H1 (cell line): ENCODE measurements around the gene CACNA1C. TPM values are rescaled to one million over a fixed set of nuclear protein-coding genes. Genes with fewer than 3 reads are reported as not detected.

Source experiments
- CTCF ChIA-PET: fragments of 300-600 bp; sonication (Branson Sonifier 250); formaldehyde crosslinking; loops from one replicate; lab custom pipeline; 2021; ENCODE audit not compliant: partially characterized antibody; lab: Charles Lee
- POLR2A ChIA-PET: fragments of 300-600 bp; sonication (Branson Sonifier 250); formaldehyde crosslinking; loops from one replicate; lab custom pipeline; 2021; ENCODE audit warnings: inconsistent platforms; ENCODE audit not compliant: partially characterized antibody; lab: Charles Lee
- DNase-seq, 2 experiments: peaks; one replicate each; pipeline versions ENCODE4 v3.0.0 to v3.0.0-alpha.2; 2010 to 2022; ENCODE audit warnings: low spot score in 2 of 2, low read depth in 1 of 2, mixed read lengths in 1 of 2
- FAIRE-seq: peaks from 2 replicates; lab custom pipeline; 2011; peaks lifted over from hg19 to GRCh38; lab: Jason Lieb, UNC
- H2AFZ ChIP-seq: 2 replicates; pipeline ENCODE4 v1.8.1; 2012; ENCODE audit warnings: low read length, inconsistent platforms
- H2AK5ac ChIP-seq: 2 replicates; pipeline ENCODE4 v1.6.1; 2013; ENCODE audit warnings: low read depth, low read length
- H2BK120ac ChIP-seq: replicated peaks from 2 replicates; pipeline ENCODE3; 2013; ENCODE audit warnings: low read depth, low read length, inconsistent platforms
- H2BK12ac ChIP-seq: 2 replicates; pipeline ENCODE4 v1.6.1; 2013; ENCODE audit warnings: low read depth, low read length
- H2BK15ac ChIP-seq: 2 replicates; pipeline ENCODE4 v1.6.1; 2013; ENCODE audit warnings: low read length
- H2BK20ac ChIP-seq: 2 replicates; pipeline ENCODE4 v1.6.1; 2013; ENCODE audit warnings: low read length
- H2BK5ac ChIP-seq: 2 replicates; pipeline ENCODE4 v1.6.1; 2013; ENCODE audit warnings: low read depth, low read length
- H3K14ac ChIP-seq: 2 replicates; pipeline ENCODE4 v1.6.1; 2013; ENCODE audit warnings: inconsistent platforms; ENCODE audit not compliant: insufficient read length
- H3K18ac ChIP-seq: 2 replicates; pipeline ENCODE4 v1.6.1; 2013; ENCODE audit warnings: low read length; ENCODE audit errors: extremely low read depth
- H3K23ac ChIP-seq: 2 replicates; pipeline ENCODE4 v1.6.1; 2013; ENCODE audit warnings: inconsistent platforms; ENCODE audit not compliant: insufficient read length
- H3K23me2 ChIP-seq: 2 replicates; pipeline ENCODE4 v1.6.1; 2013; ENCODE audit warnings: low read depth, low read length
- H3K27ac ChIP-seq: 2 replicates; pipeline ENCODE4 v1.6.1; 2011; ENCODE audit warnings: low read depth, low read length, inconsistent platforms
- H3K27me3 ChIP-seq, 4 experiments: replicated peaks in 1 of 4; 1 replicate in 1 of 4; 2 replicates in 3 of 4; pipeline versions ENCODE4 v1.6.1 to v1.8.1; 2011 to 2013; ENCODE audit warnings: low read length in 3 of 4, mild to moderate bottlenecking in 3 of 4, inconsistent platforms in 2 of 4, mixed read lengths in 2 of 4, moderate library complexity in 1 of 4; ENCODE audit not compliant: control insufficient read depth in 3 of 4, insufficient read depth in 3 of 4; ENCODE audit errors: extremely low read depth in 1 of 4
- H3K36me3 ChIP-seq, 4 experiments: 2 replicates each; pipeline versions ENCODE4 v1.6.1 to v1.8.1; 2011 to 2013; ENCODE audit warnings: mild to moderate bottlenecking in 4 of 4, low read length in 3 of 4, moderate library complexity in 2 of 4, control low read depth in 1 of 4, inconsistent platforms in 1 of 4; ENCODE audit not compliant: insufficient read depth in 4 of 4, control insufficient read depth in 2 of 4
- H3K4ac ChIP-seq: replicated peaks from 2 replicates; pipeline ENCODE3; 2013; ENCODE audit warnings: low read length, low read depth, mixed read lengths, inconsistent platforms; ENCODE audit not compliant: insufficient read length
- H3K4me1 ChIP-seq, 4 experiments: replicated peaks in 1 of 4; 1 replicate in 1 of 4; 2 replicates in 3 of 4; pipeline versions ENCODE4 v1.6.1 to v1.8.1; 2011 to 2013; ENCODE audit warnings: low read length in 3 of 4, inconsistent platforms in 2 of 4, mixed read lengths in 1 of 4; ENCODE audit not compliant: insufficient read depth in 4 of 4, control insufficient read depth in 3 of 4
- H3K4me2 ChIP-seq, 2 experiments: 2 replicates each; pipeline versions ENCODE4 v1.6.1 to v1.8.1; 2011 to 2013; ENCODE audit warnings: low read depth in 2 of 2, low read length in 2 of 2, control low read depth in 1 of 2, inconsistent platforms in 1 of 2, mild to moderate bottlenecking in 1 of 2; ENCODE audit not compliant: insufficient read depth in 1 of 2
- H3K4me3 ChIP-seq, 4 experiments: fragments of 200-600, 300-600 bp in 1 of 4; sonication (generic), shearing (Covaris generic), sonication (Bioruptor Twin) in 1 of 4; 2 replicates each; pipeline versions ENCODE4 v1.5.1 to v1.8.1; 2011 to 2016; ENCODE audit warnings: low read length in 4 of 4, low read depth in 3 of 4, control low read depth in 2 of 4, inconsistent platforms in 2 of 4, mild to moderate bottlenecking in 2 of 4, mixed read lengths in 1 of 4, moderate library complexity in 1 of 4; ENCODE audit not compliant: insufficient read depth in 2 of 4; ENCODE audit errors: extremely low read depth in 1 of 4
- H3K56ac ChIP-seq: replicated peaks from 2 replicates; pipeline ENCODE3; 2013; ENCODE audit warnings: low read depth, mild to moderate bottlenecking, mixed read lengths, low read length, inconsistent platforms; ENCODE audit not compliant: insufficient read length
- H3K79me1 ChIP-seq: 2 replicates; pipeline ENCODE4 v1.6.1; 2013; ENCODE audit warnings: low read depth, low read length, control low read depth
- H3K79me2 ChIP-seq, 2 experiments: 2 replicates each; pipeline versions ENCODE4 v1.6.1 to v1.8.1; 2012 to 2013; ENCODE audit warnings: low read length in 2 of 2, mild to moderate bottlenecking in 2 of 2, inconsistent platforms in 1 of 2; ENCODE audit not compliant: insufficient read depth in 2 of 2, control insufficient read depth in 1 of 2
- H3K9ac ChIP-seq, 4 experiments: replicated peaks in 1 of 4; 1 replicate in 1 of 4; 2 replicates in 3 of 4; pipeline versions ENCODE4 v1.6.1 to v1.8.1; 2011 to 2013; ENCODE audit warnings: low read depth in 3 of 4, low read length in 3 of 4, control low read depth in 2 of 4, mild to moderate bottlenecking in 2 of 4, moderate library complexity in 2 of 4, inconsistent platforms in 1 of 4; ENCODE audit errors: extremely low read depth in 1 of 4
- H3K9me3 ChIP-seq, 2 experiments: 2 replicates each; pipeline versions ENCODE4 v1.6.1 to v1.8.1; 2012 to 2013; ENCODE audit warnings: mild to moderate bottlenecking in 2 of 2, moderate library complexity in 2 of 2, control low read depth in 1 of 2, inconsistent platforms in 1 of 2, low read depth in 1 of 2, low read length in 1 of 2, mixed read lengths in 1 of 2; ENCODE audit not compliant: insufficient read depth in 2 of 2
- H4K20me1 ChIP-seq, 2 experiments: replicated peaks in 1 of 2; 2 replicates each; pipeline versions ENCODE3 to v1.8.1; 2011 to 2013; ENCODE audit warnings: inconsistent platforms in 2 of 2, low read length in 2 of 2, mild to moderate bottlenecking in 1 of 2; ENCODE audit not compliant: insufficient read depth in 2 of 2, control insufficient read depth in 1 of 2
- H4K5ac ChIP-seq: 2 replicates; pipeline ENCODE4 v1.6.1; 2013; ENCODE audit warnings: low read length, low read depth, mixed read lengths, inconsistent platforms; ENCODE audit not compliant: insufficient read length
- H4K8ac ChIP-seq: 2 replicates; pipeline ENCODE4 v1.8.0; 2013; ENCODE audit warnings: mild to moderate bottlenecking, moderate library complexity, low read length, inconsistent platforms; ENCODE audit not compliant: insufficient read depth; ENCODE audit errors: extremely low read depth
- H4K91ac ChIP-seq: replicated peaks from 2 replicates; pipeline ENCODE3; 2013; ENCODE audit warnings: low read length, mixed read lengths, inconsistent platforms; ENCODE audit not compliant: insufficient read length
- CTBP2 ChIP-seq: IDR thresholded peaks from 2 replicates; pipeline ENCODE4 v1.7.0; 2011; ENCODE audit warnings: borderline replicate concordance, mild to moderate bottlenecking, moderate library complexity, mixed read lengths, low read length; ENCODE audit not compliant: insufficient read depth, insufficient read length
- JUN ChIP-seq: IDR thresholded peaks from 2 replicates; pipeline ENCODE4 v1.6.1; 2011; ENCODE audit warnings: low read depth, mild to moderate bottlenecking, improper control_type of control experiment, low read length
- SP4 ChIP-seq: IDR thresholded peaks from 2 replicates; pipeline ENCODE4 v1.6.1; 2012; ENCODE audit warnings: low read length, inconsistent platforms
- WGBS, 2 experiments: shearing (Covaris generic) in 1 of 2; methylation state at CpG; one replicate each; pipeline versions ENCODE4 v1.1.6 to v1.1.7; 2013 to 2015; ENCODE audit warnings: low lambda C conversion rate in 2 of 2, mixed read lengths in 2 of 2, inconsistent platforms in 1 of 2, low coverage in 1 of 2, missing lambda C conversion rate in 1 of 2; ENCODE audit not compliant: insufficient replicate concordance in 2 of 2, insufficient coverage in 1 of 2, insufficient read length in 1 of 2; ENCODE audit errors: extremely low coverage in 1 of 2, missing lambda C conversion rate in 1 of 2; 5-methylcytosine and 5-hydroxymethylcytosine counted together
- polyA plus RNA-seq, 7 experiments: library from polyadenylated mRNA; depleted of rRNA in 3 of 7; stranded (reverse) in 5 of 7; unstranded in 2 of 7; fragments of >200 nt in 5 of 7; fragments of 200-250 nt in 2 of 7; gene quantifications; 1 replicate in 5 of 7; 2 replicates in 1 of 7; 4 replicates in 1 of 7; pipeline versions ENCODE4 v1.2.1 to v1.2.3, GENCODE V29; 2011 to 2013; ENCODE audit warnings: missing spikeins in 2 of 7, mixed read lengths in 2 of 7
- total RNA-seq: library from RNA; stranded (reverse); fragmentation: NEBNext Ultra II Directional; extraction: Animal tissue kit (Norgen Biotek cat#: 25700); gene quantifications from 2 replicates; pipeline ENCODE4 v1.2.1, GENCODE V29; 2021

Gene CACNA1C
- total and polyA plus RNA-seq, 2 of the 8 experiments (the other 6 are each of a cell fraction or from before 2014, with no cell fraction given), result 1.3 TPM

GRCh38 chr12:2387103-2387834, 334.5 kb downstream of the CACNA1C start:
- no peak overlapping the region for H3K23ac ChIP-seq
- POLR2A ChIA-PET, result interaction anchor here (1.3 kb wide), 1 partner anchor 14 kb away, joined by 4 read pairs; no protein-coding TSS in a partner anchor
- no peaks in the 10 kb centered on the region for H3K9me3 ChIP-seq
- TF ChIP-seq JUN (no peak), SP4 (no peak), CTBP2 (no peak)
- TF ChIP-seq, all 59 proteins: peak for 0
- H2BK20ac ChIP-seq, result no peak overlapping the region
- H2BK12ac ChIP-seq, result no peak overlapping the region
- no peaks in the 10 kb centered on the region for H3K79me2 ChIP-seq
- DNase-seq, result no peak
- no peak overlapping the region for H4K8ac ChIP-seq
- WGBS, 2 experiments, result 93% methylated on average over 12 of the region's 12 CpGs; no CpG with 5 or more reads in 1 of the 2 experiments
- H3K4me3 ChIP-seq, result no peak overlapping the region
- H3K4me2 ChIP-seq, result no peak overlapping the region
- peaks cover 0 to 4% (median 0%) of the 10 kb centered on the region in 4 experiments; a peak in 1 of 7 replicates for H3K4me1 ChIP-seq
- no peak for FAIRE-seq
- no peak overlapping the region for H3K56ac ChIP-seq
- no peaks in the 10 kb centered on the region for H3K36me3 ChIP-seq
- H3K27ac ChIP-seq, result no peak overlapping the region
- H3K18ac ChIP-seq, result no peak overlapping the region
- no peaks in the 10 kb centered on the region for H3K79me1 ChIP-seq
- no peak overlapping the region for H4K91ac ChIP-seq
- H4K5ac ChIP-seq, result no peak overlapping the region
- no peak overlapping the region for H2AK5ac ChIP-seq
- no peak overlapping the region for H2BK120ac ChIP-seq
- no peaks in the 10 kb centered on the region for H3K23me2 ChIP-seq
- CTCF ChIA-PET, result interaction anchor here (0.7 to 6.0 kb wide), 10 partner anchors 8 to 330 kb away, joined by 3 to 77 read pairs (median 4); no protein-coding TSS in a partner anchor
- H3K9ac ChIP-seq, result no peak overlapping the region
- no peak overlapping the region for H3K14ac ChIP-seq
- no peaks in the 10 kb centered on the region for H3K27me3 ChIP-seq
- H3K4ac ChIP-seq, result no peak overlapping the region
- H2AFZ ChIP-seq, result no peak overlapping the region
- H2BK5ac ChIP-seq, result no peak overlapping the region
- H2BK15ac ChIP-seq, result no peak overlapping the region
- H4K20me1 ChIP-seq, result no peaks in the 10 kb centered on the region
